Stimulated activated CD8-positive, alpha-beta memory T cell treated with anti-CD3 and anti-CD28 coated beads, Interleukin-7, amount 100 ng/mL, for 24 hours (primary cell): Measurements from ENCODE around the gene KCNJ12.
"Not testable (repeated sequence)": the region's sequence is repeated elsewhere in the genome, so short reads cannot be mapped to it uniquely, and the experiment has no call there.

Source experiments
- DNase-seq: peaks from one replicate; pipeline ENCODE4 v3.0.0-alpha.2; 2020; ENCODE audit warnings: low read depth

The KCNJ12 gene

GRCh38 chr17:21376081-21376758 lies at the start of gene KCNJ12:
Gene KCNJ12, plus strand, starts transcription at chr17:21376357. Its CDS starts 38,986 bp downstream, at chr17:21415343.
- DNase-seq, result no peak

GRCh38 chr17:21327921-21328320 lies 48.2 kb upstream of the KCNJ12 start:
- not testable (repeated sequence) for DNase-seq

GRCh38 chr17:21328778-21329177 lies 47.4 kb upstream of the KCNJ12 start:
- not testable (repeated sequence) for DNase-seq

GRCh38 chr17:21330436-21331160 lies 45.6 kb upstream of the KCNJ12 start:
- DNase-seq, result no peak

GRCh38 chr17:21336541-21337294 lies 39.4 kb upstream of the KCNJ12 start:
- DNase-seq, result not testable (repeated sequence)

- not testable (repeated sequence) for DNase-seq
Observed at GRCh38 chr17:21337981-21338625, 38.1 kb upstream of the KCNJ12 start.

- no peak for DNase-seq
Observed at GRCh38 chr17:21339011-21339410, 37.1 kb upstream of the KCNJ12 start.

- DNase-seq, result not testable (repeated sequence)
Observed at GRCh38 chr17:21339571-21339970, 36.6 kb upstream of the KCNJ12 start.

- not testable (repeated sequence) for DNase-seq
Observed at GRCh38 chr17:21340407-21340806, 35.8 kb upstream of the KCNJ12 start.

- not testable (repeated sequence) for DNase-seq
Observed at GRCh38 chr17:21341279-21341678, 34.9 kb upstream of the KCNJ12 start.

GRCh38 chr17:21341925-21342540 lies 34.1 kb upstream of the KCNJ12 start:
- DNase-seq, result not testable (repeated sequence)

GRCh38 chr17:21343061-21343949 lies 32.9 kb upstream of the KCNJ12 start:
- DNase-seq, result not testable (repeated sequence)

GRCh38 chr17:21344801-21345200 lies 31.4 kb upstream of the KCNJ12 start:
- not testable (repeated sequence) for DNase-seq

GRCh38 chr17:21345236-21345635 lies 30.9 kb upstream of the KCNJ12 start:
- DNase-seq, result no peak

- not testable (repeated sequence) for DNase-seq
Observed at GRCh38 chr17:21346107-21346506, 30.1 kb upstream of the KCNJ12 start.

GRCh38 chr17:21346651-21347250 lies 29.4 kb upstream of the KCNJ12 start:
- not testable (repeated sequence) for DNase-seq

GRCh38 chr17:21347660-21348059 lies 28.5 kb upstream of the KCNJ12 start:
- DNase-seq, result not testable (repeated sequence)

- DNase-seq, result not testable (repeated sequence)
Observed at GRCh38 chr17:21348081-21348925, 27.9 kb upstream of the KCNJ12 start.

- not testable (repeated sequence) for DNase-seq
Observed at GRCh38 chr17:21348926-21349261, 27.3 kb upstream of the KCNJ12 start.
